Gastroesophageal sphincter (tissue), 3 donors: ENCODE data around the gene METTL2B.
"Not testable (repeated sequence)": the region's sequence is repeated elsewhere in the genome, so short reads cannot be mapped to it uniquely, and the experiment has no call there.

ENCODE experiments used
- CTCF ChIP-seq, 4 experiments: fragments of 200-600 bp in 2 of 4; fragments of 450-650 bp in 2 of 4; sonication (generic) in 1 of 4; IDR thresholded peaks; one replicate each; pipeline ENCODE4 v1.5.1; 2017 to 2019; ENCODE audit warnings: antibody characterized with exemption in 4 of 4, mild to moderate bottlenecking in 2 of 4, moderate library complexity in 2 of 4
- EP300 ChIP-seq: sonication (generic); formaldehyde crosslinking; IDR thresholded peaks from one replicate; pipeline ENCODE4 v1.6.1; 2017; ENCODE audit warnings: antibody characterized with exemption, mild to moderate bottlenecking
- POLR2A ChIP-seq, 2 donors: fragments of 450-650 bp; IDR thresholded peaks; one replicate each; pipeline ENCODE4 v1.6.1; 2017; ENCODE audit warnings: antibody characterized with exemption in 2 of 2, mild to moderate bottlenecking in 2 of 2, moderate library complexity in 1 of 2
- POLR2AphosphoS5 ChIP-seq: sonication (generic); formaldehyde crosslinking; IDR thresholded peaks from one replicate; pipeline ENCODE4 v1.6.1; 2017; ENCODE audit warnings: antibody characterized with exemption

GRCh38 chr7:128477336-128477690, 765 bp downstream of the METTL2B start:
- not testable (repeated sequence) for TF ChIP-seq POLR2AphosphoS5; CTCF (IDR thresholded peaks at IDR 0.05); POLR2A (IDR thresholded peaks at IDR 0.05); EP300
